Stimulated activated CD8-positive, alpha-beta memory T cell treated with anti-CD3 and anti-CD28 coated beads, Interleukin-7, amount 100 ng/mL, for 4 hours (primary cell): Measurements from ENCODE around the gene ABCB1.

ENCODE experiments used
- DNase-seq, 2 donors: peaks; one replicate each; pipeline ENCODE4 v3.0.0-alpha.2; 2020; ENCODE audit warnings: low read depth in 2 of 2

Gene ABCB1

GRCh38 chr7:87513735-87514335, 86.8 kb downstream of the ABCB1 start:
- no peak for DNase-seq

- no peak for DNase-seq
Observed at GRCh38 chr7:87512906-87513305, 87.8 kb downstream of the ABCB1 start.

GRCh38 chr7:87511510-87511909, 89.2 kb downstream of the ABCB1 start:
- no peak for DNase-seq

GRCh38 chr7:87510411-87510875, 90.2 kb downstream of the ABCB1 start:
- DNase-seq = no peak

- DNase-seq = no peak
Observed at GRCh38 chr7:87507446-87507845, 93.2 kb downstream of the ABCB1 start.

- DNase-seq = no peak
Observed at GRCh38 chr7:87506246-87507180, 94.2 kb downstream of the ABCB1 start.

DNA sequence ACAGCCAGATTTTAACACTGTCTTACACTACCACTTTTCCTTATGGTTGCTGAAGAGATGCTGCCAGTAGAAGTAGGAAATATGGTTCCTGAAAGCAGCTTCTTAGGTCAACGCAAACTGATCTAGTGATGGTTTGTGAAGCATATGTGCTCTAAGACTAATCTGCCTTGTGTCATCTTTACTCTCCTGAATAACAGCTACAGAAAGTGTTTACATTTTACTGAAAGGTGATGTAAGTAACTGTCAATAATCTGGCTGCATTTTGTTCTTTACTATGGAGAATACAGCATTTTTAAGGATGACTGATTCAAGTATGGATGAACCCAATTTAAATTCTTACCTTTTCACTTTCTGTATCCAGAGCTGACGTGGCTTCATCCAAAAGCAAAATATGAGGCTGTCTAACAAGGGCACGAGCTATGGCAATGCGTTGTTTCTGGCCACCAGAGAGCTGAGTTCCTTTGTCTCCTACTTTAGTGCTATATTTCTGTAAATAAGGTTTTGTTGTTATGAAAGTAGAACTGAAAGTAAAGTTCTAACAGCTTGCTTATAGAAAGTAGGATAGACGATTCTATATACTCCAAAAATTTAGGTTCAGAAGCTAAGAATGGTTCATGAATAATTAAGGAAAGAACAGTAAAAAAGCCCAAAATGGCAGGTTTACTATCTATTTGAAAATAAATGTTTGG, 95.0 kb downstream of the ABCB1 start:
- no peak for DNase-seq

- no peak for DNase-seq
Observed at GRCh38 chr7:87505122-87505521, 95.6 kb downstream of the ABCB1 start.

- DNase-seq = no peak
Observed at GRCh38 chr7:87499494-87499893, 101.2 kb downstream of the ABCB1 start.

GRCh38 chr7:87498893-87499292, 101.8 kb downstream of the ABCB1 start:
- no peak for DNase-seq

- DNase-seq = no peak
Observed at GRCh38 chr7:87497482-87497881, 103.2 kb downstream of the ABCB1 start.

DNA sequence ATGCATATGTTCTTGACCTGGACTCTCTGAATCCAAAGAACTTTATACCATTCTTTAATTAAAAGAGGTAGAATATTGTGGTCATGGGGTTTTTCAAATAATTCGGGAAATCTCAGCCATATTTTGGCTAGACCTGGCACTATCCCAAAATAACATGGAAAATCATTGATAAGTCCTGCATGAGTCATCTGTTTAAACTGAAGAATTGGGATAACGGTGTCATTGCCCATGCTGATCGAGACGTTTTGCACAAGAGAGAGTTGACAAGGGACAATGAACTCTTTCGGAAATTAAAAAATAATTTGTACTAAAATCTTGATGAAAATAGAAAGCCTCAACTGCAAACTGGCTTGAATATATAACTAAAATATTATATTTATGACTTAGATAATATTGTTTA, 105.3 kb downstream of the ABCB1 start:
- DNase-seq = no peak

DNA sequence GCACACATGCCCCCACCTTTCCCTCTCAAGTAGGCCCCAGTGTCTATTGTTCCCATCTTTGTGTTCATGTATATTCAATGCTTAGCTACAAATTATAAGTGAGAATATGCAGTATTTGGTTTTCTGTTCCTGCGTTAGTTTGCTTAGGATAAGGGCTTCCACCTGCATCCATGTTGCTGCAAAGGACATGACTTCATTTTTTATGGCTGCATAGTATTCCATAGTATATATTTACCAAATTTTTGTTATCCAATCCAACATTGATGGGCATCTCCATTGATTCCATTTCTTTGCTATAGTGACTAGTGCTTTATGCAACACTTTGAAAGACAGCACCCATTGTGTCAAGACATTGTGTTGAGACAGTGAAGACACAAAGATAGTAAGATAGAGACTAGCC, 106.2 kb downstream of the ABCB1 start:
- DNase-seq = no peak

DNA sequence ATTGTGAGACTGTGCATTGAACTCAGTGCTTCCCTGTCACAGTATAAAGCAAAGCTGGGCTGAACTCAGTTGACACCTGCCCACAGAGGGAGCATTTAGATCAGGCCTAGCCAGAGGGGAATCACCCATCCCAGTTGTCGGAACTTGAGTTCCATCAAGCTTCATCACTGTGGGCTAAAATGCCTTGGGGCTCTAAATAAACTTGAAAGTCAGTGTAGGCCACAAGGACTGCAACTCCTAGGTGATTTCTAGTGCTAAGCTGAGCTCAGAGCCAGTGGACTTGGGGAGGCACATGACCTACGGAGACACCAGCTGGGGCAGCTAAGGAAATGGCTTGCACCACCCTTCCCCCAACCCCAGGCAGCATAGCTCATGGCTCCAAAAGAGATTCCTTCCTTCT, 117.6 kb downstream of the ABCB1 start:
- DNase-seq = no peak

DNA sequence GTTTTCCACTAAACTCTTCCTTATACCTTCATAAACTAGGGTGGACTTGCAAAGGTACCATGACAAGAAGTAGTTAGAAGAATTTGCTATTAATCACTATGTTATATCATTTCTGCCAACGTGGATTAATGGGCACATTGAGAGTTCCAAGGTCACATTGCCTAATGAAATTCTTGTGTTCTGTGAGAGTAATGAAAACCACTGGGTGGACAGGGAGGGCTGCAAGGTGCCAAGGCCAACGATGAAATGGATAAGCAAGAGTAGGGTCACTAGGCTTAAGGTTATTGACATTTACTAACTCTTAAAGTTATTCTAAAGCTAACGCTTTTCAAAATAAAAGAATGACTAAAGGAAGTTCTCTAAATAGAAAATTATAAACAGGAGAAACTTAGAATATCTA, 118.6 kb downstream of the ABCB1 start:
- no peak for DNase-seq

- DNase-seq = no peak
Observed at GRCh38 chr7:87480386-87480785, 120.3 kb downstream of the ABCB1 start.

GRCh38 chr7:87479951-87480350, 120.7 kb downstream of the ABCB1 start:
- DNase-seq = no peak

- no peak for DNase-seq
Observed at GRCh38 chr7:87476179-87476557, 124.5 kb downstream of the ABCB1 start.

DNA sequence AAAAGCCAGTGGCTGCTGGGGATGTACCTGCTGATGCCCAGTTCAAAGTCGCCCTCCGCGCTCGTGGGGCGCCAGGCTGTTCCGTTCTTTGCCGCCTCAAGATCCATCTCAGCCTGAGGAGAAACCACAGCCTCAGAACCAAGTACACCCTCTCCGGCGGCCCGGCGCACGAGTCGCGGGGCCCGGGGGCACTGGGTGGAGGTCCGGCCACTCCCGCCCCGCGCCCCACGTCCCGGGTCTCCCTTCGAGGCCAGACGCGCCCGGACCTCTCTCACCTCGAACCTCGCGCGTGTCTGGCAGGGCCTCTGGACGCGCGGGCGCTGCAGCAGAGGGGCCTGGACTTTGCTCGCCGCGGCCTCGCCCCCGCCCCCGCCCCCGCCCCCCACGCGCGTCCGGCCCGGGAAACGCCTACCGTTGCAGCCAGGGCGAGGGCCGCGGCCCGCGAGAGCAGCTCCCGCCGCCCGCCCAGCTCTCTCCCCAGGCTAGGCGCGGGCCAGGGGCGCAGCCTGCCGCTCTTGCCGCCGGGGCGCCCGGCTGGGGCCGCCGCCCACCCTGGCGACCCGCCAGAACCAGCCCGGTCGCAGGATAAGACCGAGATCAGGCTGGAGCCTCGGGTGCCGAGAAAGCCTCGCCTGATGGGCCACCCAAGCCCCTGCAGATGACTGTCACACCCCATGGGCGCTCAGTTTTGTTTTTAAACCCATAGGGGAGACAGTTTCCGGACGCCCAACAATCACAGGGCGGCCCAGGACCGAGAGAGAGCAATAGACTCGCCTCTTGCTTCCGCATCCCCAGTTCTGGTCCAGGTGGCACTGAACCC, 125.1 kb downstream of the ABCB1 start, which contains the start of gene ABCB4:
ABCB4 (minus strand) TSS at position 322 of the 820 bp plus-strand sequence; CDS start at position 107, 215 bp downstream.
- no peak for DNase-seq

GRCh38 chr7:87474533-87475358, 125.9 kb downstream of the ABCB1 start:
- no peak for DNase-seq

GRCh38 chr7:87473986-87474385, 126.7 kb downstream of the ABCB1 start:
- DNase-seq = no peak
